GM23248 (cell line): ENCODE results near the gene DENND4C.

Experiments used
- EZH2 ChIP-seq: fragments of 200-600 bp; sonication (generic); IDR thresholded peaks from 2 replicates; pipeline ENCODE4 v1.6.1; 2018; ENCODE audit warnings: antibody characterized with exemption, mild to moderate bottlenecking; ENCODE audit not compliant: insufficient read depth, poor library complexity, severe bottlenecking
- EZH2phosphoT487 ChIP-seq: fragments of 200-600 bp; sonication (generic); IDR thresholded peaks from 2 replicates; pipeline ENCODE4 v1.6.1; 2018; ENCODE audit warnings: antibody characterized with exemption, moderate library complexity, mild to moderate bottlenecking, low read depth; ENCODE audit not compliant: insufficient read depth

GRCh38 chr9:19410594-19410993, 180.1 kb downstream of the DENND4C start:
- no peak for TF ChIP-seq EZH2
- TF ChIP-seq EZH2phosphoT487 = no peak
